ENCODE data around the gene ASTN2. TPM values are rescaled to one million over a fixed set of nuclear protein-coding genes. Genes with fewer than 3 reads are reported as not detected.
A peak's percentile ranks its signal among the peaks of the same experiment; 100 is the strongest.

Gene ASTN2
- total and polyA plus RNA-seq, 12 donors, result 1.9 to 11.1 (median 4.0) TPM

DNA sequence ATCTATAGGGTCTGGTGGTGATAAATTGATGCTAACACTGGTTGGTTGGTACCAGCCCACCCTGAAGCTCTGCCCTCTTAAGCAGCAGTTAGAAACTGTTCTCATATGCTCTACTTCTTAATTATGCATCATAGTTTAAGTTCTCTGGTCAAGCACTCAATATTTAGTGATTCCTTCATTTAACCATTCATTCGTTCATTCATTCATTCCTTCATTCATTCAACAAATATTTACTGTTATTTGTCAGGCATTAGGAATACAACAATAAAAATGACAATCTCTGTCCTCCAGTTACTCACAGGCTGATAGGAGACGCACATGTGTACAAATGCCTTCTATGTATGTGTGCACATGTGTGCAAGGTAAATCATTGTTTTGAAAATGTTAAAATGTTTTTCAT is 673.1 kb downstream of the ASTN2 start:
- no peaks in the 10 kb centered on the region for H3K36me3 ChIP-seq

GRCh38 chr9:116741086-116741740 is 673.6 kb downstream of the ASTN2 start:
- no peak for DNase-seq
- H3K36me3 ChIP-seq, result no peaks in the 10 kb centered on the region
- no peak overlapping the region for H3K4me3 ChIP-seq
- TF ChIP-seq CTCF (IDR thresholded peaks at IDR 0.05), result no peak
- H3K9me3 ChIP-seq, result no peaks in the 10 kb centered on the region
- intact Hi-C loops (cut with DNase I), result loop anchor here in 1 of 10 donors (10.0 kb wide), 1 partner anchor 674 kb away; the partner anchor contains the start of gene ASTN2
- no peak overlapping the region for H3K27ac ChIP-seq
- 61 to 65% methylated on average over 3 of the region's 3 CpGs for WGBS, 2 donors
- H3K27me3 ChIP-seq, result peaks cover 0 to 7% (median 0%) of the 10 kb centered on the region in 7 donors
- peaks cover 0 to 5% (median 0%) of the 10 kb centered on the region in 9 donors for H3K4me1 ChIP-seq
- ATAC-seq, result no peak

More for the DNA sequence above, 673.1 kb downstream of the ASTN2 start:
- Histone ChIP-seq H3K27me3 (peaks cover 0 to 2% (median 0%) of the 10 kb centered on the region in 7 donors), H3K9me3 (no peaks in the 10 kb centered on the region), H3K4me3 (no peak overlapping the region), H3K4me1 (peaks cover 0 to 4% (median 0%) of the 10 kb centered on the region in 9 donors), H3K27ac (no peak overlapping the region)
- intact Hi-C loops (cut with DNase I), result loop anchor here in 1 of 10 donors (10.0 kb wide), 1 partner anchor 673 kb away; the partner anchor contains the start of gene ASTN2
- no peak for TF ChIP-seq CTCF (IDR thresholded peaks at IDR 0.05)
- no peak for ATAC-seq
- DNase-seq, result no peak
- WGBS, 2 donors, result 65 to 80% methylated on average over 2 of the region's 2 CpGs

GRCh38 chr9:116737152-116737546 is 677.7 kb downstream of the ASTN2 start:
- H3K27me3 ChIP-seq, result peaks cover 0 to 7% (median 0%) of the 10 kb centered on the region in 7 donors
- TF ChIP-seq CTCF (IDR thresholded peaks at IDR 0.05), result peak; percentile 64 to 91 (median 81)
- DNase-seq (peak; percentile 62 to 82), ATAC-seq (peak; percentile 28 to 80 (median 64))
- WGBS, 2 donors, result 16 to 20% methylated on average over 16 of the region's 16 CpGs
- H3K4me3 ChIP-seq, result no peak overlapping the region
- no peaks in the 10 kb centered on the region for H3K9me3 ChIP-seq
- peaks cover 0 to 8% (median 0%) of the 10 kb centered on the region in 9 donors for H3K4me1 ChIP-seq
- H3K36me3 ChIP-seq, result no peaks in the 10 kb centered on the region
- H3K27ac ChIP-seq, result no peak overlapping the region
- intact Hi-C loops (cut with DNase I), result loop anchor here in 8 of 10 donors (2.0 to 10.0 kb wide), 4 partner anchors 118 to 678 kb away; partner anchors contain the start of gene ASTN2 (in 1 of the 8)

- ATAC-seq (peak in 2 of 8 donors; percentile 12 to 14), DNase-seq (no peak)
- no peak for TF ChIP-seq CTCF (IDR thresholded peaks at IDR 0.05)
- 54 to 59% methylated on average over 8 of the region's 8 CpGs for WGBS, 2 donors
- peaks cover 0 to 8% (median 0%) of the 10 kb centered on the region in 9 donors for H3K4me1 ChIP-seq
- no peak overlapping the region for H3K27ac ChIP-seq
- peaks cover 0 to 7% (median 0%) of the 10 kb centered on the region in 7 donors for H3K27me3 ChIP-seq
- intact Hi-C loops (cut with DNase I), result loop anchor here in 8 of 10 donors (2.0 to 10.0 kb wide), 4 partner anchors 118 to 678 kb away; partner anchors contain the start of gene ASTN2 (in 1 of the 8)
- H3K36me3 ChIP-seq, result no peaks in the 10 kb centered on the region
- H3K4me3 ChIP-seq, result no peak overlapping the region
- H3K9me3 ChIP-seq, result no peaks in the 10 kb centered on the region
Measured at GRCh38 chr9:116736399-116737151, 678.3 kb downstream of the ASTN2 start.
